ENCODE results near the gene TTC34.

Gene TTC34

GRCh38 chr1:2824999-2825398 lies 23.5 kb upstream of the TTC34 start:
- TF ChIP-seq CTCF (conservative IDR thresholded peaks at IDR 0.05; ENCODE audit: low read length) = no peak
- TF ChIP-seq EZH2phosphoT487 (IDR thresholded peaks at IDR 0.05; ENCODE audit: borderline replicate concordance) = no peak
- Histone ChIP-seq H2AFZ (ENCODE audit: low read length) (no peak overlapping the region), H3K4me3 (ENCODE audit: low read length, poor library complexity, severe bottlenecking) (no peak overlapping the region), H3K36me3 (ENCODE audit: insufficient read depth, low read length) (no peaks in the 10 kb centered on the region), H3K9me3 (ENCODE audit: insufficient read depth, low read depth, low read length) (no peaks in the 10 kb centered on the region; the same call in 1 of the 2 replicates), H3K9ac (ENCODE audit: low read depth, low read length, poor library complexity, severe bottlenecking) (no peak overlapping the region), H3F3A (ENCODE audit: low read depth) (no peaks in the 10 kb centered on the region), H3K4me2 (ENCODE audit: low read depth, low read length, poor library complexity, severe bottlenecking) (no peak overlapping the region), H4K20me1 (ENCODE audit: insufficient read depth, low read length, poor library complexity, severe bottlenecking) (no peaks in the 10 kb centered on the region), H3K27me3 (ENCODE audit: insufficient read depth, low read length, poor library complexity, severe bottlenecking) (no peaks in the 10 kb centered on the region), H3K4me1 (ENCODE audit: insufficient read depth, low read length, poor library complexity, severe bottlenecking) (no peaks in the 10 kb centered on the region), H3K9me2 (replicated peaks; ENCODE audit: low read depth, low read length) (no peaks in the 10 kb centered on the region), H3K79me2 (ENCODE audit: insufficient read depth, low read length) (no peaks in the 10 kb centered on the region)

- H3K9me3 ChIP-seq (ENCODE audit: insufficient read depth, low read depth, low read length) = no peaks in the 10 kb centered on the region; the same call in 1 of the 2 replicates
- H3K27me3 ChIP-seq (ENCODE audit: insufficient read depth, low read length, poor library complexity, severe bottlenecking) = no peaks in the 10 kb centered on the region
Observed at GRCh38 chr1:2823921-2824610, 22.6 kb upstream of the TTC34 start.

GRCh38 chr1:2822621-2823145 lies 21.2 kb upstream of the TTC34 start:
- Histone ChIP-seq H3K79me2 (ENCODE audit: insufficient read depth, low read length) (no peaks in the 10 kb centered on the region), H3K9me2 (replicated peaks; ENCODE audit: low read depth, low read length) (no peaks in the 10 kb centered on the region), H3K9me3 (ENCODE audit: insufficient read depth, low read depth, low read length) (no peaks in the 10 kb centered on the region; the same call in 1 of the 2 replicates), H3K9ac (ENCODE audit: low read depth, low read length, poor library complexity, severe bottlenecking) (no peak overlapping the region), H4K20me1 (ENCODE audit: insufficient read depth, low read length, poor library complexity, severe bottlenecking) (no peaks in the 10 kb centered on the region), H3K4me2 (ENCODE audit: low read depth, low read length, poor library complexity, severe bottlenecking) (no peak overlapping the region), H3F3A (ENCODE audit: low read depth) (no peaks in the 10 kb centered on the region), H2AFZ (ENCODE audit: low read length) (no peak overlapping the region), H3K4me1 (ENCODE audit: insufficient read depth, low read length, poor library complexity, severe bottlenecking) (no peaks in the 10 kb centered on the region), H3K4me3 (ENCODE audit: low read length, poor library complexity, severe bottlenecking) (no peak overlapping the region), H3K27me3 (ENCODE audit: insufficient read depth, low read length, poor library complexity, severe bottlenecking) (no peaks in the 10 kb centered on the region), H3K36me3 (ENCODE audit: insufficient read depth, low read length) (no peaks in the 10 kb centered on the region)
- TF ChIP-seq EZH2phosphoT487 (IDR thresholded peaks at IDR 0.05; ENCODE audit: borderline replicate concordance) (no peak), CTCF (conservative IDR thresholded peaks at IDR 0.05; ENCODE audit: low read length) (no peak)

More at GRCh38 chr1:2823921-2824610, 22.6 kb upstream of the TTC34 start:
- no peaks in the 10 kb centered on the region for H3K79me2 ChIP-seq (ENCODE audit: insufficient read depth, low read length)
- H3K9me2 ChIP-seq (replicated peaks; ENCODE audit: low read depth, low read length) = no peaks in the 10 kb centered on the region
- no peaks in the 10 kb centered on the region for H4K20me1 ChIP-seq (ENCODE audit: insufficient read depth, low read length, poor library complexity, severe bottlenecking)
- no peak for TF ChIP-seq CTCF (conservative IDR thresholded peaks at IDR 0.05; ENCODE audit: low read length)
- TF ChIP-seq EZH2phosphoT487 (IDR thresholded peaks at IDR 0.05; ENCODE audit: borderline replicate concordance) = no peak
- no peak overlapping the region for H3K4me3 ChIP-seq (ENCODE audit: low read length, poor library complexity, severe bottlenecking)
- H2AFZ ChIP-seq (ENCODE audit: low read length) = no peak overlapping the region
- no peaks in the 10 kb centered on the region for H3K36me3 ChIP-seq (ENCODE audit: insufficient read depth, low read length)
- no peaks in the 10 kb centered on the region for H3K4me1 ChIP-seq (ENCODE audit: insufficient read depth, low read length, poor library complexity, severe bottlenecking)
- H3F3A ChIP-seq (ENCODE audit: low read depth) = no peaks in the 10 kb centered on the region
- no peak overlapping the region for H3K9ac ChIP-seq (ENCODE audit: low read depth, low read length, poor library complexity, severe bottlenecking)
- H3K4me2 ChIP-seq (ENCODE audit: low read depth, low read length, poor library complexity, severe bottlenecking) = no peak overlapping the region

Data from Loucy (cell line).